Measurements from ENCODE around the gene XPO6.

The XPO6 gene

DNA sequence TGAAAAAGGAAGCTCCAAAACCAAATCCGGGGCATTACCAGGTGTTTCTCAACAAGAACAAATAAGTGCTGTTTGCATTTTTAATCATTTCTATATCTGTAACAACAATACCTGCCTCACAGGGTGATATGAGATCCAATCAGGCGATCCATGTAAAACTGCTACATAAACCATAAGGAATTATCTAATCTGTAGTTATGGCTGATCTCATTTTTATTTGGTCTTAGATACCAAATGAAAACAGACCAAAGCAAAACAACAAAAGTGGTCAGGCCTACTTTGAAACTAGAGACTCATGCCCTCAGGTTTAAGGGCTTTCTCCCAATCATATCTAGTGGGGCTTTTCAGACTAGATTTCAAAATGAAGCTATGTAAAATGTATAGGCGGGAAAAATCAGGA lies 28.3 kb downstream of the XPO6 start:
- no peak for DNase-seq (ENCODE audit: low spot score)
- TF ChIP-seq, protein P1, sequence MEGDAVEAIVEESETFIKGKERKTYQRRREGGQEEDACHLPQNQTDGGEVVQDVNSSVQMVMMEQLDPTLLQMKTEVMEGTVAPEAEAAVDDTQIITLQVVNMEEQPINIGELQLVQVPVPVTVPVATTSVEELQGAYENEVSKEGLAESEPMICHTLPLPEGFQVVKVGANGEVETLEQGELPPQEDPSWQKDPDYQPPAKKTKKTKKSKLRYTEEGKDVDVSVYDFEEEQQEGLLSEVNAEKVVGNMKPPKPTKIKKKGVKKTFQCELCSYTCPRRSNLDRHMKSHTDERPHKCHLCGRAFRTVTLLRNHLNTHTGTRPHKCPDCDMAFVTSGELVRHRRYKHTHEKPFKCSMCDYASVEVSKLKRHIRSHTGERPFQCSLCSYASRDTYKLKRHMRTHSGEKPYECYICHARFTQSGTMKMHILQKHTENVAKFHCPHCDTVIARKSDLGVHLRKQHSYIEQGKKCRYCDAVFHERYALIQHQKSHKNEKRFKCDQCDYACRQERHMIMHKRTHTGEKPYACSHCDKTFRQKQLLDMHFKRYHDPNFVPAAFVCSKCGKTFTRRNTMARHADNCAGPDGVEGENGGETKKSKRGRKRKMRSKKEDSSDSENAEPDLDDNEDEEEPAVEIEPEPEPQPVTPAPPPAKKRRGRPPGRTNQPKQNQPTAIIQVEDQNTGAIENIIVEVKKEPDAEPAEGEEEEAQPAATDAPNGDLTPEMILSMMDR (IDR thresholded peaks at IDR 0.05; ENCODE audit: extremely low read depth, missing control alignments) = no peak

DNA sequence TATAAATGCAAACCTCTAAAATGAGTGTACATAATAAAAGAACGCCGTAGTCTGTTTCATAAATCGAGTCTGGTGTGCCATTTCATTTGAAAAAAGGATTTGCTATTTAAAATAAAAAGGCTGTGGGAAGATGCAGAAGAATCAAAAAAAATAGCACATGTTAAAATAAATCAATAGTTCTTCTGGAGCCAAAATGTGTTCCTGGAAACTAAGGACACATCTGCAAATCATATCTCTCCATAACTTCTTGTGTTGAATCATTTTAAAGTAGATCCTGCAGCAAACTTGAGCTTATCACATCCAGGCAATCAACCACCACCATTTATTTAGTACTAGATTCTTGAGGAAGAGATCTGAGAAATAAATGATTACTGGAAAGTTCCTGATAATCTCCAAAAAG lies 29.0 kb downstream of the XPO6 start:
- TF ChIP-seq, protein P1 (IDR thresholded peaks at IDR 0.05; ENCODE audit: extremely low read depth, missing control alignments) = no peak
- no peak for DNase-seq (ENCODE audit: low spot score)

DNA sequence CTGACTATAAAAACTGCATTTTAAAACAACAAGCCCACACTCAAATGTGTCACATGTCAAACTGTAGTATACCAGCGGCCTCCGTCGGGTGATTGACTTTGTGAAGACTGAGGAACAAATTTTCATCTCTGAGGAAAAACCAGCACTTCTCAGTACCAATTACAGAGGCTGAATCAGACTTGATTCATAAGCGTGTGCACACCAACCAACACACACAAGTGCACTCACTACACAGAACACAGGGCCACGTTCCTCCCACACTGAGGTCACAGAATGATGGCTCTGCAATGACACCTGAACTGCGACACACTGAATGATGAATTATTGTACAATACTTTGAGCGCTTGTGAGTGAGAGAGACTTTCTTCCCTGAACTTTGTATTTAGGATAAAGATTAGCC lies 29.6 kb downstream of the XPO6 start:
- no peak for DNase-seq (ENCODE audit: low spot score)
- TF ChIP-seq, protein P1 (IDR thresholded peaks at IDR 0.05; ENCODE audit: extremely low read depth, missing control alignments) = no peak

DNA sequence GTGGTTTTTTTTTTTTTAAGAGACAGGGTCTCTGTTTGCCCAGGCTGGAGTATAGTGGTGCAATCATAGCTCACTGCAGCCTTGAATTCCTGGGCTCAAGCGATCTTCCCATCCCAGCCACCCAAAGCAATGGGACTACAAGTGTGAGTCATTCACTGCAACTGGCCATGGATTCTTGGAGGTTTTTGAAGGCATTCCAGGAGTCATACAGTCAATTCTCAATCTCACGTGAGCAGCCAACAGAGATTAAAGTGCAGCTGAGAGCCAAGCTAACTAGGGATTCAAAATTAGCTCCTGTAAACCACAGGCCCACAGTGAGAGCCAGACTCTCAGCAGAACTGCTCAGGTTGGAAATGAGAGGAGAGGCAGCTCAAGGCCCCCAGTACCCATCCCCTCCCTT lies 30.2 kb downstream of the XPO6 start:
- no peak for DNase-seq (ENCODE audit: low spot score)
- TF ChIP-seq, protein P1 (IDR thresholded peaks at IDR 0.05; ENCODE audit: extremely low read depth, missing control alignments) = no peak

DNA sequence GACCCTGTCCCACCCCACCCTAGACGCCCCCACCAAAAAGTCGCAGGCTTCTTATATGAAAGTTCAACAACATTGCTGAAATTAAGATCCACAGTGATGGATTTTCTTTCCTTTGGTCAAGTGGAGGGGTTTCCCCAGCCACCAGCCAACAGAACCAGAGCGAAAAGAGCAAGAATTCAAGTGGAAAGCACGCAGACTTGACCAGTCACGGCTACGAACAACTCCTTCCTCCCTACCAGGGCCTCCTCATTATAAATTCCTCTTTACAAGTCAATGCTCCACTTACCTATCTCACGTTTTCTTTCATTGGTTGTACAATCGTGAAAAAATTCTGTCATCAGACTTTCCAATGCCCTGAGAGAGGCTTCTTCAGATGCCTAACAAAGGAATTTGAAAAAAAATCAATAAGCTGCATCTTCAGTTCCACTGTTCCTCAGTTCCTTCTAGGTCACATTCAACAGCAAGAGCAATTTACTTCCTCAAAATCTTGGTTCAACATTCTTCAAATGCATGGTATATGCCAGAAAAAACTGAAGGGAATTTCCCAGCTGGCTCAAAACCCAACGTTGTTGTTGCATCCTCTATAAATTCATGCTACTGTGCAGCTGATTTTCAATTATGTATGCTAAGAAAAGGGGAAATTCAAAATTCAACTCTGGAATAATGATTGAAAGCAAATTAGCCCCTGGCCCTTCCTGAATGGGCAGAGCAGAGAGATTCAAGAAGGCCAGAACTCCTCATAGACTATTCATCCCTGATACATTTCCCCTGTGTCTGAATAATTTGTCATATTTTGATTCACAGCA lies 30.9 kb downstream of the XPO6 start:
- no peak for DNase-seq (ENCODE audit: low spot score)
- TF ChIP-seq, protein P1 (IDR thresholded peaks at IDR 0.05; ENCODE audit: extremely low read depth, missing control alignments) = no peak

DNA sequence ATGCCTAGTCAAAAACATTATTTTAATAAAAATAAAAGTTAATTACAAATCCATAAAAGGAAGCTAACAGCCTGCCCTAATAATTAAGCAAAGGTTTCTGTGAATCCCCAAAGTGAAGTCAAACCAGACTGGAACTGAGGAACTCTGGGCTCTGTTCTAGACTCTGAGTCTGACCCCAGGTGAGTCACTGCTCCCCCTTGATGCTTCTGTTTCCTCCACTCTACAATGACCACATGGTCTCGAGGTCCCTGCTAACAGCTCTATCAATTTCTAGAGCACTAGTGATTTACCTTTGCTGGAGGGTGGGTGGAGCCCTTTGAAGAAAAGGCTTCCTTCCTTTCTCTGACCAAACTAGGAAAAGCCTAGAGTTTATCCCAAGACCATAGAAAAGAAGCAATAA lies 32.4 kb downstream of the XPO6 start:
- no peak for DNase-seq (ENCODE audit: low spot score)
- TF ChIP-seq, protein P1 (IDR thresholded peaks at IDR 0.05; ENCODE audit: extremely low read depth, missing control alignments) = no peak

DNA sequence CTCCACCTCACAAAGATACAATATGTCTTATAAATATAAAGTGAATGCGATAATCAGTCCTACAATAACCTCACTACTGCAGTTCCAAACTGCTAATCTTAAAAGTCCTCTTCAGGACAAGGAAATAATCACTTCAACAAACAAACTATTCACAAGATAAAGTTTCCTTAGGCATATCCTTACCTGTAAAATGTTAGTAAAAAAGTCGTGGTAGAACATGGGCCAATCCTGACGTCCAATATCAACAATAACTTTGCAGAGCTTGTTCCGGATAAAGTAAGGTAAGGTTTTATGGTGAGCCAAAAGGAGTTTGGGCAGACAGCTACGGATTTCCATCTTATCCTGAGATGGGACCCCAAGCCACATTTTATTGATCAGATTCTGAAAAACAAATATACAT lies 36.0 kb downstream of the XPO6 start:
- TF ChIP-seq, protein P1 (IDR thresholded peaks at IDR 0.05; ENCODE audit: extremely low read depth, missing control alignments) = no peak

More for the DNA sequence above, 36.0 kb downstream of the XPO6 start:
- DNase-seq (ENCODE audit: low spot score) = no peak

All from GM20000 (cell line).